HepG2 (cell line): ENCODE measurements around the gene BRPF1. TPM values are rescaled to one million over a fixed set of nuclear protein-coding genes. Genes with fewer than 3 reads are reported as not detected.

Experiments
- ARHGAP35 ChIP-seq: sonication (generic); formaldehyde crosslinking; IDR thresholded peaks from 2 replicates; pipeline ENCODE4 v1.9.0; 2022; ENCODE audit warnings: mild to moderate bottlenecking, inconsistent platforms, moderate library complexity, missing genetic modification reagents, borderline replicate concordance
- ARNTL ChIP-seq: sonication (generic); formaldehyde crosslinking; IDR thresholded peaks from 2 replicates; pipeline ENCODE4 v1.4.0; 2020; ENCODE audit warnings: mild to moderate bottlenecking, missing genetic modification reagents
- CBFB ChIP-seq: sonication (generic); formaldehyde crosslinking; IDR thresholded peaks from 2 replicates; pipeline ENCODE4 v1.4.0; 2020; ENCODE audit warnings: missing genetic modification reagents
- CSRNP2 ChIP-seq: sonication (generic); formaldehyde crosslinking; conservative IDR thresholded peaks from 2 replicates; pipeline ENCODE4 v1.8.0; 2022; ENCODE audit warnings: low read depth, missing genetic modification reagents
- GLI4 ChIP-seq: sonication (generic); formaldehyde crosslinking; IDR thresholded peaks from 2 replicates; pipeline ENCODE4 v1.5.1; 2020; ENCODE audit warnings: missing genetic modification reagents, mild to moderate bottlenecking, moderate library complexity, borderline replicate concordance
- HMG20A ChIP-seq: IDR thresholded peaks from 2 replicates; pipeline ENCODE4 v1.6.1; 2016; ENCODE audit warnings: borderline replicate concordance
- KDM1A ChIP-seq: IDR thresholded peaks from 2 replicates; pipeline ENCODE4 v1.6.1; 2016; ENCODE audit warnings: missing compliant biosample characterization
- MEIS2 ChIP-seq: sonication (generic); formaldehyde crosslinking; IDR thresholded peaks from 2 replicates; pipeline ENCODE4 v1.9.0; 2021; ENCODE audit warnings: mild to moderate bottlenecking, missing genetic modification reagents
- PBX3 ChIP-seq: sonication (generic); formaldehyde crosslinking; IDR thresholded peaks from 2 replicates; pipeline ENCODE4 v1.8.1; 2023; ENCODE audit warnings: missing genetic modification reagents, inconsistent platforms, borderline replicate concordance
- PRPF4 ChIP-seq: fragments of 200-400 bp; formaldehyde crosslinking; IDR thresholded peaks from 2 replicates; pipeline ENCODE4 v1.6.1; 2016; ENCODE audit warnings: low read length, low read depth; ENCODE audit not compliant: poor library complexity, severe bottlenecking
- SP4 ChIP-seq: sonication (generic); formaldehyde crosslinking; IDR thresholded peaks from 2 replicates; pipeline ENCODE4 v1.8.1; 2023; ENCODE audit warnings: mild to moderate bottlenecking, missing genetic modification reagents
- SRF ChIP-seq: IDR thresholded peaks from 2 replicates; pipeline ENCODE4 v1.6.1; 2011; ENCODE audit warnings: mild to moderate bottlenecking, low read depth, low read length, moderate library complexity
- YEATS2 ChIP-seq: sonication (generic); formaldehyde crosslinking; IDR thresholded peaks from 2 replicates; pipeline ENCODE4 v1.4.0; 2020; ENCODE audit warnings: missing genetic modification reagents, borderline replicate concordance
- ZBTB7B ChIP-seq: sonication (generic); formaldehyde crosslinking; IDR thresholded peaks from 2 replicates; pipeline ENCODE4 v1.4.0; 2020; ENCODE audit warnings: missing genetic modification reagents
- ZNF12 ChIP-seq: sonication (generic); formaldehyde crosslinking; IDR thresholded peaks from 2 replicates; pipeline ENCODE4 v1.5.0; 2020; ENCODE audit warnings: missing genetic modification reagents
- ZNF17 ChIP-seq: sonication (generic); formaldehyde crosslinking; IDR thresholded peaks from 2 replicates; pipeline ENCODE4 v1.5.0; 2020; ENCODE audit warnings: mild to moderate bottlenecking, missing genetic modification reagents
- ZNF501 ChIP-seq: sonication (generic); formaldehyde crosslinking; IDR thresholded peaks from 2 replicates; pipeline ENCODE4 v1.5.1; 2020; ENCODE audit warnings: mild to moderate bottlenecking, moderate library complexity, missing genetic modification reagents
- ZNF530 ChIP-seq: sonication (generic); formaldehyde crosslinking; IDR thresholded peaks from 2 replicates; pipeline ENCODE4 v1.5.0; 2020; ENCODE audit warnings: low read depth, mild to moderate bottlenecking, missing genetic modification reagents
- ZSCAN25 ChIP-seq: sonication (generic); formaldehyde crosslinking; IDR thresholded peaks from 2 replicates; pipeline ENCODE4 v1.8.0; 2022; ENCODE audit warnings: mild to moderate bottlenecking, missing genetic modification reagents
- polyA plus RNA-seq, 8 experiments: library from polyadenylated mRNA; depleted of rRNA in 3 of 8; stranded (reverse) in 7 of 8; unstranded in 1 of 8; fragments of >200 nt; fragmentation: Illumina TruSeq in 4 of 8; extraction: Trizol in 4 of 8; gene quantifications; 2 replicates each; pipeline versions ENCODE4 v1.2.1 to v1.2.3, GENCODE V29; 2011 to 2016; ENCODE audit warnings: low read depth in 4 of 8, missing spikeins in 1 of 8, mixed read lengths in 1 of 8; ENCODE audit not compliant: insufficient read depth in 1 of 8
- total RNA-seq, 5 experiments: library from RNA; depleted of rRNA; stranded (reverse); fragments of >200 nt; fragmentation: Illumina TruSeq; extraction: Trizol; gene quantifications; 2 replicates each; pipeline ENCODE4 v1.2.3, GENCODE V29; 2016; ENCODE audit warnings: low read depth in 1 of 5
- TF ChIP-seq, protein P1 (sequence below): sonication (generic); formaldehyde crosslinking; IDR thresholded peaks from 2 replicates; pipeline ENCODE4 v1.8.0; 2022; ENCODE audit warnings: mild to moderate bottlenecking, missing genetic modification reagents, borderline replicate concordance
- TF ChIP-seq, protein P2 (sequence below): sonication (generic); IDR thresholded peaks from 2 replicates; pipeline ENCODE4 v1.6.1; 2016; ENCODE audit warnings: low read depth, borderline replicate concordance
- TF ChIP-seq, protein P3 (sequence below): sonication (generic); formaldehyde crosslinking; IDR thresholded peaks from 2 replicates; pipeline ENCODE4 v1.4.0; 2020; ENCODE audit warnings: low read depth, mild to moderate bottlenecking, missing genetic modification reagents

The BRPF1 gene
- total and polyA plus RNA-seq, 2 of the 13 experiments (the other 11 are each of a cell fraction or from before 2014, with no cell fraction given), result 7.3 to 10.0 TPM

- TF ChIP-seq ZNF17 (CRISPR knock-in tag) (no peak), ZBTB7B (0 out of 2 replicates have a peak, but pooled peaks have one; percentile 54), HMG20A (CRISPR knock-in tag) (no peak), GLI4 (CRISPR knock-in tag) (no peak), KDM1A (CRISPR knock-in tag) (peak; percentile 31; the same call in 1 of the 2 replicates), ZNF530 (CRISPR knock-in tag) (no peak), YEATS2 (CRISPR knock-in tag) (peak; percentile 94), CBFB (CRISPR knock-in tag) (peak; percentile 76; the same call in 1 of the 2 replicates), ZNF12 (CRISPR knock-in tag) (no peak), ZSCAN25 (CRISPR knock-in tag) (peak; percentile 84), ZNF501 (CRISPR knock-in tag) (peak; percentile 87), ARNTL (CRISPR knock-in tag) (peak; percentile 61), SRF (no peak), PRPF4 (no peak), PBX3 (CRISPR knock-in tag) (no peak), SP4 (CRISPR knock-in tag) (peak; percentile 87), CSRNP2 (CRISPR knock-in tag) (no peak), ARHGAP35 (CRISPR knock-in tag) (no peak), MEIS2 (peak; percentile 44; the same call in 1 of the 2 replicates)
- TF ChIP-seq, protein P1, sequence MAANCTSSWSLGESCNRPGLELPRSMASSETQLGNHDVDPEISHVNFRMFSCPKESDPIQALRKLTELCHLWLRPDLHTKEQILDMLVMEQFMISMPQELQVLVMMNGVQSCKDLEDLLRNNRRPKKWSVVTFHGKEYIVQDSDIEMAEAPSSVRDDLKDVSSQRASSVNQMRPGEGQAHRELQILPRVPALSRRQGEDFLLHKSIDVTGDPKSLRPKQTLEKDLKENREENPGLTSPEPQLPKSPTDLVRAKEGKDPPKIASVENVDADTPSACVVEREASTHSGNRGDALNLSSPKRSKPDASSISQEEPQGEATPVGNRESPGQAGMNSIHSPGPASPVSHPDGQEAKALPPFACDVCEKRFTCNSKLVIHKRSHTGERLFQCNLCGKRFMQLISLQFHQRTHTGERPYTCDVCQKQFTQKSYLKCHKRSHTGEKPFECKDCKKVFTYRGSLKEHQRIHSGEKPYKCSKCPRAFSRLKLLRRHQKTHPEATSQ (CRISPR knock-in tag), result no peak; the same call in 1 of the 2 replicates
- TF ChIP-seq, protein P2, sequence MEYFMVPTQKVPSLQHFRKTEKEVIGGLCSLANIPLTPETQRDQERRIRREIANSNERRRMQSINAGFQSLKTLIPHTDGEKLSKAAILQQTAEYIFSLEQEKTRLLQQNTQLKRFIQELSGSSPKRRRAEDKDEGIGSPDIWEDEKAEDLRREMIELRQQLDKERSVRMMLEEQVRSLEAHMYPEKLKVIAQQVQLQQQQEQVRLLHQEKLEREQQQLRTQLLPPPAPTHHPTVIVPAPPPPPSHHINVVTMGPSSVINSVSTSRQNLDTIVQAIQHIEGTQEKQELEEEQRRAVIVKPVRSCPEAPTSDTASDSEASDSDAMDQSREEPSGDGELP, result peak; percentile 48; the same call in 1 of the 2 replicates
- TF ChIP-seq, protein P3, sequence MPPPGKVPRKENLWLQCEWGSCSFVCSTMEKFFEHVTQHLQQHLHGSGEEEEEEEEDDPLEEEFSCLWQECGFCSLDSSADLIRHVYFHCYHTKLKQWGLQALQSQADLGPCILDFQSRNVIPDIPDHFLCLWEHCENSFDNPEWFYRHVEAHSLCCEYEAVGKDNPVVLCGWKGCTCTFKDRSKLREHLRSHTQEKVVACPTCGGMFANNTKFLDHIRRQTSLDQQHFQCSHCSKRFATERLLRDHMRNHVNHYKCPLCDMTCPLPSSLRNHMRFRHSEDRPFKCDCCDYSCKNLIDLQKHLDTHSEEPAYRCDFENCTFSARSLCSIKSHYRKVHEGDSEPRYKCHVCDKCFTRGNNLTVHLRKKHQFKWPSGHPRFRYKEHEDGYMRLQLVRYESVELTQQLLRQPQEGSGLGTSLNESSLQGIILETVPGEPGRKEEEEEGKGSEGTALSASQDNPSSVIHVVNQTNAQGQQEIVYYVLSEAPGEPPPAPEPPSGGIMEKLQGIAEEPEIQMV, result peak; percentile 66; the same call in 1 of the 2 replicates
These were observed at the start of gene BRPF1 (continued) for GRCh38 chr3:9731206-9732079.
